Measurements from ENCODE around the gene FASN.
A peak's percentile ranks its signal among the peaks of the same experiment; 100 is the strongest.

FASN gene

DNA sequence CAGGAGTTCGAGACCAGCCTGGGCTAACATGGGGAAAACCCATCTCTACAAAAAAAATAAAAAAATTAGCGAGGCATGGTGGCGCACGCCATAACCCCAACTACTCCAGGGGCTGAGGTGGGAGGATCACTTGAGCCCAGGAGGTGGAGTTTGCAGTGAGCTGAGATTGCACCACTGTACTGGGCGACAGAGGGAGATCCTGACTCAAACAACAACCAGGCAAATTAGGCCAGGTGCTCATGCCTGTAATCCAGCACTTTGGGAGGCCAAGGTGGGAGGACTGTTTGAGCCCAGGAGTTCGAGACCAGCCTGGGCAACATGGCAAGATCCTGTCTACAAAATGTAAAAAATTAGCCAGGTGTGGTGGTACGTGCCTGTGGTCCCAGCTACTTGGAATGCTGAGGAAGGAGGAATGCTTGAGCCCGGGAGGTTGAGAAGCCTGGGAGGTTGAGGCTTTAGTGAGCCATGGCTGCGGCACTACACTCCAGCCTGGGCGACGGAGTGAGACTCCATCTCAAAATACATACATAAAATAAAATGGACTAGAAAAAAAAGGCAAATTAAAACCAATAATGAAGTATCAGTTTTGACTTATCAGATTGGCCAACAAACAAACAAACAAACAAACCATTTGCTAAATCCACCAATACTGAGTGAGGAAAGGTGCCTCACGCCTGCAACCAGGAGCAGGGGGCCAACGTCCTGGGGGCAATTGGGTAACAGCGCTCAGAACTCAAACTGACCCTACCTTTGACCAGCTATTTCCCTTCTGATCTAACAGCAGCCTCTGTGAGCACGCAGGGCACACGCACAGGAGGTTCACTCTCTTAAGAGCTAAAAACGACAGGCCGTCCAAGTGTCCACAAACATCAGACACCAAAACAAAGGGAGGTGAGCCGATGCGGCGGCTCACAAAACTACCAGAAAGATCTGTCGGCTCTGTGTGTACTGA is 19.4 kb upstream of the FASN start:
- no peak for DNase-seq

DNA sequence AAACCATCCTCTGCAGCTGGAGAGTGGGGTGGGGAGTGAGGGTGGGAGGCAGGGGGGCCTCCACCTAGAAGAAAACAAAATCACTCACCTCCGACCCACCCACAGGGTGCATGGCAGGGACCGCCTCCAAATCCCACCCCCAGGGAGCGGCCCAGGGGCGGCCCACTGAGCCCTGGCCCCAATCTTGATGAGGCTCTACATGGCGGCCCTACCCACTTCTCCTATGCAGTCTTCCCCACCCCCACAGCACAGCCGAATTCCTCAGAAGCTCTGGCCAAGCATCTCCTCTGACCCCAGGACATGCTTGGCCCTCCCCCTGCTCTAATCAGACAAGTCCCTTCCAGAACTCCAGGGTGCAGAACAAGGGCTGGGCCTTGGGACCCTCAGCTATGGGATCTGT is 18.2 kb upstream of the FASN start:
- DNase-seq: no peak

DNA sequence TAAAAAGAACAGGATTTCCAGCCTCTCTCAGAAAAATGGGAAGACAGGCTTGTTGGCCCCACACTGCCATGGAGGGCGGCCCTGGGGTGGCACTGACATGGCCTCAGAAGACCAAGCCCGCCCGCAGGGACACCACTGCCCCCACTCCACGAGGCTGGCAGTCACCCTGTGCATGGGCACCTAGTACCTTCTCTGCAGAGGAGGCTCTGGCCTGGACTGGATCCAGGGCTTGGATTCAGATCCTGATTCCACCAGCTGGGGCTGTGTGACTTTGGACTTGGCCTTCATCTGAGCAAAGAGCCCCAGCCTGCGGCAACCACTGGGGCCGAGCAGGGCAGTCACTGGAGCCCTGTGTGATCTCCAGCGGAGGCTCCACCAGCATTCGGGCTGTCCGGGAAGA is 16.8 kb upstream of the FASN start:
- no peak for DNase-seq

DNA sequence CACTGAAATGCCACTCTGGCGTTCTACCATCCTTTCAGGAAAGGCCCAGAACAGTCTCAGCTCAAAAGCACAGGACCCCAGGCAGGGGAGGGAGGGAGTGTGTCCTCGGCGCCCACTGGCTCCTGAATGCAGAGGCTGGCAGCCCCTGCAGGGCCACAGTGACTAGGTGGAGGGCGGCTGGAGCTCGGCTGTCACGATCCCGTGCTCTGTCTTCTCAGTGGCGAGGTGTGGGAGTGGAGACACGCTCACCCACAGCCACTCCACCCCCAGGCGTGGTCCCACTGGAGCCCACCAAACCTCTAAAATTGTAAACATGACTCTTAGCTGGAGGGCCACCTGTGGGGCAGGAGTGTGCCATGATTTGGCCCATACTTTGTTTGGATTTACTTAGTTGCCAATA is 16.4 kb upstream of the FASN start:
- DNase-seq: no peak

DNA sequence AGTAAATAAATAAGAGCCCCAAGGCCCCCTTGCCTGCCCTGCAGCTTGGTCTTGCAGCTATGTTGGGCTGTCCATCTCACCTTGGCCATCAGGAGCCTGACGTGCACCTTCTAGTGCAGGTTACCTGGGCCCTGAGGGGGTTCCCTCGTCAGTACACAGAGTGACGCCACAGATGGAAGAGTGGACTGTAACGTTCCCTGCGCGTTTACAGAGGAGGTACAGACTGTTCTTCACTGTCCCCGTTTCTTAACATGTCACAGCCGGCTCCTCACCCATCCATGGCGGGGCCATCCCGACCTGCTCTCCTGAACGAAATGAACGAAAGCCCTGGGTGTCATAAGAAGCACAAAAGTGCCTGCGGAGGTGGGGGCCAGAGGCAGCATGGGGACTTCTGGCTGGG is 15.9 kb upstream of the FASN start:
- DNase-seq: no peak

DNA sequence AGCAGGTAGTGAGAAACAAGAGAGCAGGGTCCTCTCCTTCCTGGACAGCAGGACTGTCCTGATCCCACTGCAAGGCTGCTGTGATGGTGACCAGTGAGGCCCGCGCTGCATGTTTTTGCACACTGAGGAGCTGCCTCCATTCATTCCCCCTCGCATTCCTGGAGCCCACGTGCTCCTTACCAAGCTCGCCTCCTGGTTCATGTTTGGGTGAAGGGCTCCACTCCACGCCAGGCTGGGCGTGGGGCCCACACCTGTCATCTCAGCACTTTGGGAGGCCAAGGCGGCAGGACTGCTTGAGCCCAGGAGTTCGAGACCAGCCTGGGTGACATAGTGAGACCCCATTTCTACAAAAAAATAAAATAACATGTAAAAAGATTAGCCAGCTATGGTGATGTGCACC is 15.4 kb upstream of the FASN start:
- no peak for DNase-seq

DNA sequence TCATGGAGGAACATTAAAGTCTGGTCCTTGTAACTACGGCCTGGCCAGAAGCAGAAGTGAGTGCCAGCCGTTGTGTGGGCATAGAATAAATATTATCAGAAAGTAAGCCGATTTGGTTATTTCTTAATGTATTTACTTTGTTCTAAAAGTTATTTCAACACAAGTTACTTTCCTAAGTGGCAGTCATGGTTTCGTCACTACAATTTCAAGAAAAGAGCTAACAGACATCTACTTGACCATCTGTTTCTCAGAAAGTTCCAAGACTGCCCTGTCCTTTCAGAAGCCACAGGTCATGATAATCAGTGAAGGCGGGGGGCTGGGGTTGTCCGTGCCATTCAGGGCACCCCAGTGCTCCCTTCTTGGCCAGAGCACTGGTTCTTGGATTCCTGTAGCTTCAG is 14.9 kb upstream of the FASN start:
- DNase-seq: no peak

DNA sequence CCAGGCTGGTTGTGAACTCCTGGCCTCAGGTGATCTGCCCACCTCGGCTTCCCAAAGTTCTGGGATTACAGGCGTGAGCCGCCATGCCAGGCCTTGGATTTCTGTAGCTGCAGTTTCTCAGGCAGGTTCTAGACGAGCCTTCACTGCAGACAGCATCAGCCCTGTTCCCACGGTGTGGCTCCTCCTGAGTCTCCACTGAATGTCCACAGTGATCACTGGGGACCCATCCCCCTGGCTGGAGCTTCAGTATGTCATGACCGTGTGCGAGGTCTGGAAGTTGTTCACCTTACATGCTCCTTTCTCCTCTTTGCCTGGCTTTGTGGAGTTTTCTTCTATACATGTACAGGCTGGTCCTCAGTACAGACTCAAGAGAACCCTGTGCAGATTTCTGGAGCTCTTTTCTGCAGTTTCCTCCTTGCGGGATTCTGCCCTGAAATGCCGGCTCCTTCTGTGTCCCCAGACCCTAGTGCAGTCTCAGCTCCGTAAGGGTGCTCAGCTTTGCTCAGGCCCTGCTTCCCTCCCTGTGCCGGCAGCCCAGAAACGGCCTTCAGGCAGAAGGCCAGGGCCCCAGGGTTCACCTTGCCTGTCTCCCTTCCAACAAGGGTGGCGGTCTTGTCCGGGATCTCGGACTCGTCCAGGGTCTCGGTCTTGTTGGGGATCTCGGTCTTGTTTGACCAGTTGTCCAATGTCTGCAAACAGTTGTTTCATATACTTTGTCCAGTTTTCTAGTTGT is 14.3 kb upstream of the FASN start:
- DNase-seq: no peak

DNA sequence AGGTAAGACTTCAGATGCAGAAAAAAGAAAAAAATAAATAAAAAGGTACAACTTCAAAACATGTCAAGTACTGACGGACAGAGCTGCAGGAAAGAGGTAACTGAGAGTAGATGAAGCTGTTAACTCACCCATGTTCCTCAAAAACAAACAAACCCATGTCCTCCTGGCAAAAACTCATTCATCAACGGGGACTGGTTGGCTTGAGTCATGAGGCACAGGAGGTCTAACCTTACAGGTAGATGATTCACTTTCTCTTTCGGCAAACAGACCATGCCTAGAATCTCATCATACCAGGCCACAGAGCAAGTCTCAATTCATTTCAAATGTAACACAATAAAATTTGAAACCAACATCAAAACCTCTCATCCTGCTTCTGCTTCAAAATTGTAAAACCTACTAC is 12.3 kb upstream of the FASN start:
- DNase-seq: no peak

DNA sequence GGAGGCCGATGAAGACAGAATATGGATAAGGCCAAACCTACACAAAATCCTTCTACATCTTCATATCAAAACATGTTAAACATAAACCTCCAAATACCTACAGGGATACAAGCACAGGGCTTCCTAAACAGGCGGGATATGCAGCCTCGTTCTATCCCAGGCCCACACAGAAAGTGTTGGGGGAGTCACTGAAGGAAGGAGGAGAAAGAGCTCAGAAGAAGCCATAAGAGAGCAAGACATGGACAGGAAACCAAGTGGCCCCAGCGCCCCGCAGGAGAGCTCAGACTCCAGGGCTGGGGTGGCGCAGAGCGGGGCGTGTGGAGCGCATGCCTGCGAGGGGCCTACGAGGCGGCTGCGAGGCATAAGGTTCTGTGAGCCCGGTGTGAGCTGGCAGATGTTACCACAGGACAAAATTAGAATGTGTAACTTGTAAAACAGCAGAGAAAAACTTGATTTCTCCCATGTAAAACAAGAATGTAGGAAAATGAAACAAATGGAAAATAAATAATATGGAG is 11.0 kb upstream of the FASN start:
- no peak for DNase-seq

DNA sequence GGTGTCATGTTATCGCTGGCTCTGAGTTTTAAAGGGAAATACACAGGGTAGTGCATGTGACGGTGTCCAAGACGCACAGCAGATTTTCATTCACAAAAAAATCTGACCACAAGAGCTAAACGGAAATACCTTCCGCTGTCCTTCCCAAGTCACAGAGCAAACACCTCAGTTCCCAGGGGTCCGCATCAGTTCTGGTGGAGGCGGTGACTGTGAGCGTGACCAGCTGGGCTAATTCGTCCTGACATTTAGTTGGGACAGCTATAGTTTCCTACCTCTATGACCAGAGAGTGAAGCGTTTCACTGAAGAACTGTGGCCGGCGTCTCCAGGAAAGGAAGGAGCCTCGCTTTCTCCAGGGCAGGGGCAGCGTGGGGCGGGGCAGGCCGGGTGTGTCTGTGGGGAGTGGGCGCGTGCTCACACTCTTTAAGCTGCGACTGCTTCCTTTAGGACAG is 10.5 kb upstream of the FASN start:
- DNase-seq: no peak

DNA sequence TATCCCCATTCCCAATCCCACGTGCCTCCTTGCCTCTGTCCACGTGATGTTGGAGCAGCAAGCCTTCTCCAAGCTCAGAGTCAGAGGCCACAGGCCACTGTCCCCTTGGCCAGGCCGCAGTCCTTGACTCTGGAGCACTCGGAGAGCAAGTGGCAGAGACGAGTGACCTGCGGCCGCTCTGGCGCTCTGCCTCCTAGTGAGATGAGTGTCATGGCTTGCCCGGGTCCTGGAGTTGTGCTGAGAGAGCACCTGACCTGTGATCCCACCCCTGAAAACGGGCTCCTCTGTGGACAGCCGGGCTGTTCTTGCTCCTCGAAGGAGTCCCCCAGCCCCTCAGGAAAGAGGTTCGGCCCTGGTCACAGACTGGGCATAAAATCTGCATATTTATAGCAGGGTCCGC is 10.0 kb upstream of the FASN start:
- DNase-seq: no peak

DNA sequence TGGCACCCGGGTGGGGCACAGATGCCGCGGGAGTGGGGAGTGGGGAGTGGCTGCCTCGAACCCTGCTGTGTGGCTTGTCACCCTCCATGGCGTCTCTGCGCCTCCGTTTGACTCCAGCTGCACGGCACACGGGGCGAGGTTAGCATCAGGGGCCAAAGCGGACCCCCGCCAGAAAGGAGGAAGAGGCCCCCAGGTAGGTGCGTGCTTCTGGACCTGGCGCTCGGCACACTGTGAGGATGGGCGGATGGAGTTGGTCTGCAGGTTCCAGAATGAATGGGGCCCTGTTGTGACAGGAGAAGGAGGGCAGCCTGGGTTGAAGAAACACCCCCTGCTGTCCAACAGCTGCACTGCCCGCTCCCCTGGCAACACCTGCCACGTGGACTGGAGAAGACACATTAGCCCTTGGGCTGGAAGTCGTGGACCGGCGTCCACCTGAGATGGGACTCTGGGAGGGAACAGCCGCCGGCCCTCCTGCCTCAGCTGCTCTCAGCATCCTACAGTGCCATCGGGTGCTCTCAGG is 9.4 kb upstream of the FASN start:
- DNase-seq: peak in 2 of 3 experiments; percentile 22 to 56

DNA sequence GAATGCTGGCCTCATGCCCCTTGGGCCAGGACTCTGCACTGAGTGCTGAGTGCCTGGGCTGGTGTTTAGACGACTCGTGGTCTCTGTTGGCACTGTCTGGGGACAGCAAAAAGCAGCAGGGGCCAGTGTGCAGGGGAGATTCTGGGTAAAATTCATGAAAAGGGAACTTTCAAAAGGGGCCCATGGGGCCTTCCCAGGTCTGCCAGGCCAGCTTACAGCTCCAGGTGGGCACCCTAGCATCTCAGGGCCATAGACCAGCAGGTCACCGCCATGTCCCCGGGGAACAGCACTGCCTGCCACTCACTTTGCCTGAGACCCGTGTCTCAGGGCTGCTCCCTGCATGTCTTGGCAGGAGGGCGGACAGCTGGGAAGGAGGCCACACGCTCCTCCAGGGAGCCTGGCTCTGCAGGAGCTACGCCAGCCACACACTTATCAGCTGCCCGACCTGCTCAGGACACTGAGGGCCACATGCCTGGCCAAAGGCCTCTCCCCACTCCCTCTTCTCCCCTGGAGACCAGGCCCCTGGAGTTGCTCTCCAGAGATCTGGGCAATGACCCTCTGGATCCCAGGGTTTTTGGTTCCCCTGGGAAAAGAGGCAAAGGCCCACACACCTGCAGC is 8.8 kb upstream of the FASN start:
- DNase-seq: no peak

DNA sequence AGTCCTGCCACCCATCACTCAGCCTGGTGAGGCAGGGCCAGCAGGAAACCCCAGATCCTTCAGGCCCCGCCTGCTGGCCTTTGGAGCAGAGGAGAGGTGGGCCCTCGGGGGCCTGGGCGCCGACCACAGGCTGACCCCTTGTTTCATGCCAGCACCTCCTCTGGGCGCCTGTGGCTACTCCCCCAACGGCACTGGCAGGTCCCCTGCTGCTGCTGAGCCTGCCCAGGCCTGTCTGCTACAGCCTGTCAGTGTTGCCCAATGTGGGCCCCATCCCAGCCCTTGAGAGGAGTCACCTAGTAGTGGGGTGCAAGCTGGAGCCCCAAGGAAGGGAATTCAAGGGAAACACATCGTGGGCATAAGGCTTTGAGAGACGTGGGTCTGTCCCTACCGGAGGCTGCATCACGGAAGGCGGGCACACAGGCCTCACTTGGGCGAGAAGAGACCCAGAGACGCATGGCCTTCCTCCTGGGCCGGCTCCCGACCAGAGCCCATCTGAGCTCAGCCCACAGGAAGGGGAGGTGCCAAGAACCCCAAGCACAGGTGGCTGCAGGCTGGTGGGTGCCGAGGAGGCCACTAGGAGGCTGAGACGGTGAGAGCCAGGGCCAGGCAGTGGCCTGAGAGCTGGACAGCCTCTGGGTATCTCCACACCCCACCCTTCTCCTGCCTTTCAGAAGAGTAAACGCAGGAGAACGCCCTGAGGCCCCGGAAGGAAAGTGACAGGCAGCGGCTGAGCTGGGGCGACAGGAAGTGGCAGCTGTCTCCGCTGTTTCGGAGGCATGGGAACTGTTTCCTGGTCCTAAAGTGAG is 8.0 kb upstream of the FASN start:
- DNase-seq: peak; percentile 21 to 85 (median 72)

DNA sequence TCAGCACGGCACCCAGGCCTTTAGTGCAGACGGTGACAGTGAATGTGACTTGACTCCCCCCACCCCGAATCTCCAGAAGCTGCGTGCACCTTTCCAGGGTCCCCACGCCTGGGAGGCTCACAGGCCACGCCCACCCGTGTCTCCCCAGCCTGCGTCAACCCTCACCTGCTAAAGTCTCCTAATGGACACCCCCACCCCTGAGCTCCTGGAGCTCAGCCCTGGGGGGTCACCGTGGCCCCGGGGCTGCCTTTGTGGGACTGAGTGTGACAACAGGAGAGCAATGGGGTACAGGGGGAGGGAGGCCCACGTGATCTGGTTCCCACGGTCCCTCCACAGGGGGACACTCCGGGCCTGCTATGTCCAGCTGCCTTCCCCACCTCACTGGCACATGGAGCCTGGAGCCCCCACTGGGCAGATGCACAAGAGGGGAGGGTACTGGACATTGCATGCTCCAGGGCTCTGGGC is 7.4 kb upstream of the FASN start:
- no peak for DNase-seq

DNA sequence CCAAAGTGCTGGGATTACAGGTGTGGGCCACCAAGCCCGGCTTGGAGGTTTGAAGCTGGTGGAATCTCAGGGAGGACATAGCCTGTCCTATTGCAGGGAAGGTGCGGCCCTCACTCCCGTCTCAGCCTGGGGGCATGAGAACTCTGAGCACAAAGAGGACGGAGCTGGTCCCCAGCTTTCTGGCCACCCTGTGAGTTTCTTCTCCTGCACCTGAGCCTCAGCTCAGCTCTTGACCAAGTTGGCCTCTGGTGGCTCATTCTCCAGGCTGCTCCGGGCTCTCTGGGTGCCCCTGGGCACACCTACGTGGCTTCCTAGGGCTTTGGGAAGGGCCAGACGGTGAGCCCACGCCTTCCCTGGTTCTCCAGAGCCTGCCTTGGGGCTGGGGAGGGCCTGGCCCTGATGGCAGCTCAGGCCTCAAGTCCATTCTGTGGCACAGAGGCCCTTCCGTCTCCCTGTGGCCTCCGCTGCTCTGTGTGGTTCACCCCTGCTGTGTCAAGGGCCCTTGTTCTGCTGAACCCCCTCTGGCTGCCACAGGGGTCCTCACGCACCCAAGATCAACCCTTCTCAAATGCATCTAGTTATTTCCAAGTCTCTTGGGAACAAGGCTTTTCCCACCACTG is 6.9 kb upstream of the FASN start:
- no peak for DNase-seq

DNA sequence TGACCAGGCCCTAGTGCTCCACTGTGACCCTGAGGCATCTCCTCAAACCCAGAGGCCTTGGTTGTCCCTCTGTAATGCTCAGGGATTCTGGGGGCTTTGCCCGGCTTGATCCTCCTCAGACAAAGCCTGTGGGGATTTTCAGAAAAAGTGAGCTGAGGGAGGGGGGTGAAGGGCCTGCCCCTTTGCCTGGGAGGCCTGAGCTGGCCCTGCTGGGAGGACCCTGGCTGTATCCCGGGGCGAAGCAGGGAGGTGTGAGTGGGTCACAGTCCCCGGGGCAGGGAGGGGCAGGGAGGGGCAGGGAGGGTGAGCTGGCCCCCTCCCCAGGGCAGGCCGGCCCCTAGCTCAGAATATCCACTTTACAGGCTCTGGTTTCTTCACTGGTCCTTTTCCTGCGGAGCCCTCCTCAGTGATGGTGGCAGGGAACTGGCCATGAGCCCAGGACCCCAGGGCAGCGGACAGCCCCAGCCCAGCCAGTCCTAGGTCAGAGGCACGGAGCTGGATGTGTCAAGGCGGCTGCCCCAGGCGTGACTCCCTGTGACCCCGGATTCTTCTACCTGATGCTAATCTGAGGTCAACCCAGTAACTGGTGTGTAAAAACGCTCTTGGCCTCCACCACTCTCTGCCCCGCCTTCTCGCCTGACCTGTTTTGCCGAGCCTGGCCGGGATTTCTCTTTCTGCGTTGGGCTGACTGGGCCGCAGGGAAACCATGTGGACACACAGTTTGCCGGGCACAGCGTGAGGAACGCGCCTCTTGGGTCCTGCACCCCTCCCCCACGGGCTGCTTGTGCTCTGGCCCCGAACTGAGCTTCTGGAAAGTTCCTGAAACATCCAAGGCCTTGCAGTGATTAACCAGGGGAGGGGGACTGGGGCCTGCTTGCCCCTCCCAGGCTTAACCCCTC is 5.8 kb upstream of the FASN start:
- DNase-seq: no peak

DNA sequence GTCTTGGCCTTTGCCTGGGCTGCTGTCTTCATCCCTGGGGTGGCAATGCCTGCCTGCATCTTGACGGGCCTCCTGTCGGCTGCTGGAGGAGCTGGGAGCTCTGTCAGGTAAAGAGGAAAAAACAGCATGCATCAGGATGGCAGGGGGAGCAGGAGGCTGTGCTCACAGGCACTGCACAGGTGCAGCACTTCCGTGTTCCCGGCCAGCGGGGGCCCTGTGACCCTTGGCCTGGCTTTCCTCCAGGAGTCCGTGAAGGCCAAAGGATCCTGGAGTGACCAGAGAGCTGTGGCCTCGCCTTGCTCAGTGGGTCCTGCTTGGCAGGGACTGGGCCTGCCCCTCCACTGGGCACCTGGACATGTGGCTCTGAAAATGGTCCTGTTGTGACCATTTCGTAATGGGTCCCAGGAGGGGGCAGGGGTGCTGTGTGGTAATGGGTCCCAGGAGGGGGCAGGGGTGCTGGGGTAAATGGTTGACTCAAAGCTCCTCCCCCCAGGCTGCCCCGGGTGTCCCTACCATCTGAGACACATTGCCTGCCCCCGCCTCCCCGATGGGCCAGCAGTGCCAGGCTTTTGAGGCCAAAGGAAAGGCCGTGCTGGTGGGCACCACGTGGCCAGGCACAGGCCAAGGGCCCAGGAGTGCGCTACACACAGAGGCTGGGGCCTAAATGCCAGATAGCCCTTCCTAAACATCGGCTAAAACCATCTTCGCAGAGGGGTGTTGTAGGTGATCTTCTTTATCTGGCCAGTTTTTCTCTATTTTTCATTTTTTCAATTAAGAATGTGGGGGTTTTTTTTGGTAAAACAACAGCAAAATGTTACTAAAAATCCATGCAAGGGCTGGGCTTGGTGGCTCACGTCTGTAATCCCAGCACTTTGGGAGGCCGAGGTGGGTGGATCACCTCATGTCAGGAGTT is 4.0 kb upstream of the FASN start:
- DNase-seq: no peak

DNA sequence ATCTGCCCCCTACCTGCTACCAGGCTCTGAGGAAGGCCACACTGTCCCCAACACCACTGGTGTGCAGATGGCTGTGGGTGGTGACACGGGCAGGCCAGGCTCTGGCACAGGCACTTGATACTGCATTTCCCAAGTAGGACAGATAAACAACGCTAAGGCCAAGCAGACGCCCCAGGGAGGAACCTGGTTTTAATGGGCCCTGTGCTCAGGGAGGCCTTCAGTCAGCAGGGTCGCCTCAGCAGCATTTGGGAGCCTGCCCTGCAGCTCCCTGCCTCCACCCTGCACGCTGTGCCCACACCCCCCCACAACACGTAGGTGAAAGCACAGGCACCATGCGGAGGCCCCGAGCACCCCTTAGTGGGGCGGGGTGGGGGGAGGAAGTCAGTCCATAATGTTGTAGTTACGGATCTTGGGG is 3.3 kb upstream of the FASN start:
- no peak for DNase-seq

Data from NCI-H1417 (cell line).